Loucy (cell line): ENCODE measurements around the gene NOP16.

Source experiments
- H2AFZ ChIP-seq: fragments of 200-600 bp; sonication (generic); 2 replicates; pipeline ENCODE4 v1.6.0; 2016; ENCODE audit warnings: antibody characterized with exemption, mild to moderate bottlenecking, low read length, moderate library complexity
- H3F3A ChIP-seq: fragments of 200-600 bp; 2 replicates; pipeline ENCODE4 v1.6.0; 2016; ENCODE audit warnings: antibody characterized with exemption, low read depth, mild to moderate bottlenecking
- H3K27me3 ChIP-seq: fragments of 200-600 bp; sonication (generic); 2 replicates; pipeline ENCODE4 v1.6.1; 2014; ENCODE audit warnings: low read length, mild to moderate bottlenecking; ENCODE audit not compliant: insufficient read depth, poor library complexity, severe bottlenecking
- H3K36me3 ChIP-seq: fragments of 200-600 bp; sonication (generic); 2 replicates; pipeline ENCODE4 v1.6.1; 2016; ENCODE audit warnings: low read length; ENCODE audit not compliant: insufficient read depth
- H3K4me1 ChIP-seq: fragments of 200-600 bp; sonication (generic); 2 replicates; pipeline ENCODE4 v1.5.1; 2014; ENCODE audit warnings: low read length, mild to moderate bottlenecking; ENCODE audit not compliant: insufficient read depth, poor library complexity, severe bottlenecking
- H3K4me2 ChIP-seq: fragments of 200-600 bp; sonication (generic); 2 replicates; pipeline ENCODE4 v1.6.0; 2014; ENCODE audit warnings: antibody characterized with exemption, low read length, low read depth, mild to moderate bottlenecking; ENCODE audit not compliant: poor library complexity, severe bottlenecking
- H3K4me3 ChIP-seq: fragments of 200-600 bp; sonication (generic); 2 replicates; pipeline ENCODE4 v1.5.1; 2014; ENCODE audit warnings: low read length, mild to moderate bottlenecking, mixed read lengths; ENCODE audit not compliant: poor library complexity, severe bottlenecking
- H3K79me2 ChIP-seq: fragments of 200-600 bp; sonication (generic); 2 replicates; pipeline ENCODE4 v1.6.1; 2014; ENCODE audit warnings: low read length; ENCODE audit not compliant: insufficient read depth
- H3K9ac ChIP-seq: fragments of 200-600 bp; sonication (generic); 2 replicates; pipeline ENCODE4 v1.6.0; 2014; ENCODE audit warnings: mild to moderate bottlenecking, low read depth, low read length, moderate library complexity; ENCODE audit not compliant: poor library complexity, severe bottlenecking
- H3K9me2 ChIP-seq: fragments of 200-600 bp; sonication (generic); replicated peaks from 2 replicates; pipeline ENCODE4 v1.6.1; 2016; ENCODE audit warnings: low read depth, low read length, mixed read lengths
- H3K9me3 ChIP-seq: fragments of 200-600 bp; sonication (generic); 2 replicates; pipeline ENCODE4 v1.6.1; 2014; ENCODE audit warnings: mild to moderate bottlenecking, antibody characterized with exemption, low read length, low read depth; ENCODE audit not compliant: insufficient read depth
- H4K20me1 ChIP-seq: fragments of 200-600 bp; sonication (generic); 2 replicates; pipeline ENCODE4 v1.6.0; 2014; ENCODE audit warnings: antibody characterized with exemption, low read length, mild to moderate bottlenecking; ENCODE audit not compliant: insufficient read depth, poor library complexity, severe bottlenecking
- CTCF ChIP-seq: fragments of 200-600 bp; sonication (generic); conservative IDR thresholded peaks from 2 replicates; pipeline ENCODE4 v1.5.1; 2014; ENCODE audit warnings: mild to moderate bottlenecking, antibody characterized with exemption, low read length
- EZH2phosphoT487 ChIP-seq: fragments of 200-600 bp; IDR thresholded peaks from 2 replicates; pipeline ENCODE4 v1.6.1; 2018; ENCODE audit warnings: antibody characterized with exemption, mild to moderate bottlenecking, moderate library complexity, borderline replicate concordance

The NOP16 gene

GRCh38 chr5:176425791-176426190 is 37.4 kb upstream of the NOP16 start:
- no peaks in the 10 kb centered on the region for H4K20me1 ChIP-seq
- no peak overlapping the region for H3K4me3 ChIP-seq
- TF ChIP-seq CTCF, result no peak
- TF ChIP-seq EZH2phosphoT487, result no peak
- H3K79me2 ChIP-seq, result no peaks in the 10 kb centered on the region
- H3K9me2 ChIP-seq, result no peaks in the 10 kb centered on the region
- H3K9me3 ChIP-seq, result no peaks in the 10 kb centered on the region
- H3K9ac ChIP-seq, result no peak overlapping the region
- H3K36me3 ChIP-seq, result no peaks in the 10 kb centered on the region
- H2AFZ ChIP-seq, result no peak overlapping the region
- H3K4me1 ChIP-seq, result peaks cover 7% of the 10 kb centered on the region
- H3K27me3 ChIP-seq, result no peaks in the 10 kb centered on the region
- H3K4me2 ChIP-seq, result no peak overlapping the region
- H3F3A ChIP-seq, result no peaks in the 10 kb centered on the region

- Histone ChIP-seq H3K27me3 (no peaks in the 10 kb centered on the region), H3K9me3 (no peaks in the 10 kb centered on the region), H3K4me2 (no peak overlapping the region), H2AFZ (no peak overlapping the region), H3K4me1 (peaks cover 1% of the 10 kb centered on the region), H3K36me3 (no peaks in the 10 kb centered on the region), H3K9ac (no peak overlapping the region), H3F3A (no peaks in the 10 kb centered on the region), H3K4me3 (no peak overlapping the region), H3K79me2 (no peaks in the 10 kb centered on the region), H4K20me1 (no peaks in the 10 kb centered on the region), H3K9me2 (no peaks in the 10 kb centered on the region)
- TF ChIP-seq CTCF (no peak), EZH2phosphoT487 (no peak)
These were observed 36.7 kb upstream of the NOP16 start for GRCh38 chr5:176425138-176425537.

GRCh38 chr5:176424181-176424580 is 35.8 kb upstream of the NOP16 start:
- no peak overlapping the region for H2AFZ ChIP-seq
- TF ChIP-seq EZH2phosphoT487, result no peak
- no peaks in the 10 kb centered on the region for H3K9me3 ChIP-seq
- no peaks in the 10 kb centered on the region for H3F3A ChIP-seq
- H4K20me1 ChIP-seq, result no peaks in the 10 kb centered on the region
- H3K9me2 ChIP-seq, result no peaks in the 10 kb centered on the region
- H3K4me2 ChIP-seq, result no peak overlapping the region
- no peaks in the 10 kb centered on the region for H3K4me1 ChIP-seq
- H3K9ac ChIP-seq, result no peak overlapping the region
- H3K79me2 ChIP-seq, result no peaks in the 10 kb centered on the region
- no peaks in the 10 kb centered on the region for H3K36me3 ChIP-seq
- H3K4me3 ChIP-seq, result no peak overlapping the region
- H3K27me3 ChIP-seq, result no peaks in the 10 kb centered on the region

- Histone ChIP-seq H3K4me3 (no peak overlapping the region), H3K4me2 (no peak overlapping the region), H2AFZ (no peak overlapping the region), H3K79me2 (no peaks in the 10 kb centered on the region), H3K36me3 (no peaks in the 10 kb centered on the region), H3K9ac (no peak overlapping the region), H3K9me2 (no peaks in the 10 kb centered on the region), H3F3A (no peaks in the 10 kb centered on the region), H3K9me3 (no peaks in the 10 kb centered on the region), H3K27me3 (no peaks in the 10 kb centered on the region), H3K4me1 (peaks cover 6% of the 10 kb centered on the region), H4K20me1 (no peaks in the 10 kb centered on the region)
- TF ChIP-seq CTCF, result no peak
- no peak for TF ChIP-seq EZH2phosphoT487
These were observed 32.7 kb upstream of the NOP16 start for GRCh38 chr5:176420972-176421544.
